ENCODE results near the gene MSANTD4. TPM values are rescaled to one million over a fixed set of nuclear protein-coding genes. Genes with fewer than 3 reads are reported as not detected.
"Not testable (repeated sequence)": the region's sequence is repeated elsewhere in the genome, so short reads cannot be mapped to it uniquely, and the experiment has no call there.

MSANTD4 gene
- total RNA-seq, 1 donor from 2014 or later = 47.2 TPM

GRCh38 chr11:106014035-106014434, 8.0 kb downstream of the MSANTD4 start:
- DNase-seq (ENCODE audit: low spot score) = no peak

GRCh38 chr11:106012744-106013143, 9.3 kb downstream of the MSANTD4 start:
- DNase-seq (ENCODE audit: low spot score) = no peak

- no peak for DNase-seq (ENCODE audit: low spot score)
These were observed 10.6 kb downstream of the MSANTD4 start for GRCh38 chr11:106011481-106011880.

- not testable (repeated sequence) for DNase-seq (ENCODE audit: low spot score)
These were observed 18.9 kb downstream of the MSANTD4 start for GRCh38 chr11:106003094-106003493.

- DNase-seq (ENCODE audit: low spot score) = no peak
These were observed 20.6 kb downstream of the MSANTD4 start for GRCh38 chr11:106001304-106002012.

GRCh38 chr11:105991888-105992287, 30.2 kb downstream of the MSANTD4 start:
- no peak for DNase-seq (ENCODE audit: low spot score)

- DNase-seq (ENCODE audit: low spot score) = no peak
These were observed 32.9 kb downstream of the MSANTD4 start for GRCh38 chr11:105989124-105989523.

- DNase-seq (ENCODE audit: low spot score) = no peak
These were observed 33.8 kb downstream of the MSANTD4 start for GRCh38 chr11:105988197-105988596.

- DNase-seq (ENCODE audit: low spot score) = no peak
These were observed 35.5 kb downstream of the MSANTD4 start for GRCh38 chr11:105986554-105986953.

GRCh38 chr11:105979997-105980703, 41.9 kb downstream of the MSANTD4 start:
- no peak for DNase-seq (ENCODE audit: low spot score)

- DNase-seq (ENCODE audit: low spot score) = no peak
These were observed 46.9 kb downstream of the MSANTD4 start for GRCh38 chr11:105975128-105975527.

GRCh38 chr11:105969756-105970155, 52.3 kb downstream of the MSANTD4 start:
- DNase-seq (ENCODE audit: low spot score) = no peak

- peak; percentile 8 for DNase-seq (ENCODE audit: low spot score)
These were observed 53.9 kb downstream of the MSANTD4 start for GRCh38 chr11:105968021-105968697.

- DNase-seq (ENCODE audit: low spot score) = no peak
These were observed 61.5 kb downstream of the MSANTD4 start for GRCh38 chr11:105960252-105961245.

Other genes with a start within 250 kb of the MSANTD4 start
- 15.2 TPM for gene KBTBD3, start 55.1 kb upstream of the MSANTD4 start, total RNA-seq (ENCODE audit: insufficient read depth, low replicate concordance)
- gene AASDHPPT, start 55.4 kb upstream of the MSANTD4 start, total RNA-seq (ENCODE audit: insufficient read depth, low replicate concordance) = 50.1 TPM